ENCODE measurements around the gene MED27. TPM values are rescaled to one million over a fixed set of nuclear protein-coding genes. Genes with fewer than 3 reads are reported as not detected.

The MED27 gene, protein sequence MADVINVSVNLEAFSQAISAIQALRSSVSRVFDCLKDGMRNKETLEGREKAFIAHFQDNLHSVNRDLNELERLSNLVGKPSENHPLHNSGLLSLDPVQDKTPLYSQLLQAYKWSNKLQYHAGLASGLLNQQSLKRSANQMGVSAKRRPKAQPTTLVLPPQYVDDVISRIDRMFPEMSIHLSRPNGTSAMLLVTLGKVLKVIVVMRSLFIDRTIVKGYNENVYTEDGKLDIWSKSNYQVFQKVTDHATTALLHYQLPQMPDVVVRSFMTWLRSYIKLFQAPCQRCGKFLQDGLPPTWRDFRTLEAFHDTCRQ
- 26.4 and 33.2 TPM in 2 replicates for total RNA-seq (2011; cell fraction: chromatin; rRNA removed; ENCODE audit: low replicate concordance)
- 24.2 and 24.8 TPM in 2 replicates for total RNA-seq (2011; cell fraction: nucleolus; rRNA removed)
- 25.0 and 27.9 TPM in 2 replicates for total RNA-seq (2011; cell fraction: nucleoplasm; rRNA removed)
- total RNA-seq (2014; rRNA removed) (27.2 and 35.8 TPM in 2 replicates), total RNA-seq (2014; rRNA removed; fragmentation: Illumina TruSeq; extraction: Trizol) (24.0 and 25.2 TPM in 2 replicates), total RNA-seq (2015; rRNA removed; fragmentation: Illumina TruSeq; extraction: Trizol) (28.9 and 29.7 TPM in 2 replicates), total RNA-seq (2021) (36.1 and 38.5 TPM in 2 replicates), polyA plus RNA-seq (2011; rRNA removed) (40.8 and 47.9 TPM in 2 replicates), polyA plus RNA-seq (2014; fragmentation: Illumina TruSeq; extraction: Trizol) (43.1 and 44.5 TPM in 2 replicates), polyA plus RNA-seq (2014; fragmentation: Nextera tagmentation; extraction: Ambion mirVana) (10 to 100 TPM; 73.3 to 91.0 TPM), polyA plus RNA-seq (2014; rRNA removed) (24.4 and 28.2 TPM in 2 replicates), polyA minus RNA-seq (2011; rRNA and poly(A)+ RNA removed) (51.5 and 71.0 TPM in 2 replicates), Bru-seq, nascent RNA (percentile 70 among the genes with signal in this experiment), BruChase-seq, experiment 1, labeled RNA remaining after a 2-hour chase (percentile 70 among the genes with signal in this experiment), BruChase-seq, experiment 2, labeled RNA remaining after a 6-hour chase (percentile 69 among the genes with signal in this experiment)
- polyA plus RNA-seq (2011; cell fraction: cytosol; rRNA removed), result 56.7 and 69.0 TPM in 2 replicates
- 21.8 and 22.7 TPM in 2 replicates for polyA plus RNA-seq (2011; cell fraction: nucleus; rRNA removed)
- polyA plus RNA-seq (2012), result 42.0 and 45.2 TPM in 2 replicates
- 19.9 and 29.0 TPM in 2 replicates for polyA minus RNA-seq (2011; cell fraction: cytosol; rRNA and poly(A)+ RNA removed)
- polyA minus RNA-seq (2011; cell fraction: nucleus; rRNA and poly(A)+ RNA removed), result 16.2 and 22.0 TPM in 2 replicates
- long read RNA-seq, experiment 1, transcript MED27-201 (8 exons, 1,431 nt), result major isoform, 73 of 93 reads
- long read RNA-seq, experiment 1, partial matches to known transcripts, result 9 of 93 reads
- long read RNA-seq, experiment 1, other reads (novel, unspliced or antisense), result 8 of 93 reads
- long read RNA-seq, experiment 2, transcript MED27-201 (8 exons, 1,431 nt), result major isoform, 38 of 51 reads
- long read RNA-seq, experiment 2, partial matches to known transcripts, result 5 of 51 reads
- long read RNA-seq, experiment 2, other reads (novel, unspliced or antisense), result 7 of 51 reads
- long read RNA-seq, experiment 3, transcript MED27-201 (8 exons, 1,431 nt), result major isoform, 7 of 10 reads
- long read RNA-seq, experiment 3, partial matches to known transcripts, result 3 of 10 reads
- long read RNA-seq, experiment 3, other reads (novel, unspliced or antisense), result 0 of 10 reads

- H3K79me2 ChIP-seq (ENCODE audit: control insufficient read depth, insufficient read depth, low read length), result peaks cover 40% of the 10 kb centered on the region
- FAIRE-seq, result peak; percentile 96
- TF ChIP-seq UBTF (IDR thresholded peaks at IDR 0.05; ENCODE audit: borderline replicate concordance in 1 of 2, low read depth in 2 of 2, low read length in 2 of 2) (no peak), DIDO1 (tag; IDR thresholded peaks at IDR 0.05; ENCODE audit: low read depth) (peak; percentile 89; the same call in 1 of the 2 replicates), BRF1 (IDR thresholded peaks at IDR 0.05; ENCODE audit: borderline replicate concordance, extremely low read depth, insufficient read length) (no peak), MYBL2 (IDR thresholded peaks at IDR 0.05; ENCODE audit: low read depth) (no peak), MYBL2 (CRISPR knock-in tag; IDR thresholded peaks at IDR 0.05; ENCODE audit: borderline replicate concordance) (no peak), ZNF740 (CRISPR knock-in tag; IDR thresholded peaks at IDR 0.05) (no peak), ZNF740 (tag; IDR thresholded peaks at IDR 0.05) (no peak), ZNF764 (CRISPR knock-in tag; IDR thresholded peaks at IDR 0.05; ENCODE audit: low read depth) (no peak), ZNF143 (CRISPR knock-in tag; IDR thresholded peaks at IDR 0.05) (peak; percentile 92)
Observed at GRCh38 chr9:132079391-132080091, at the start of gene MED27. Gene MED27 (minus strand): TSS chr9:132079867. CDS start chr9:132079844, 23 bp downstream.

More at GRCh38 chr9:132079391-132080091, at the start of gene MED27:
- intact Hi-C loops (cut with micrococcal nuclease), result no loop called here
- Histone ChIP-seq H3K9ac (ENCODE audit: insufficient read depth in 1 of 2, low read depth in 2 of 2, low read length in 2 of 2) (peak within 1 kb of the TSS; percentile 79 to 95), H3K4me3 (peak within 1 kb of the TSS; percentile 71), H2AFZ (ENCODE audit: low read depth, low read length) (peak within 1 kb of the TSS; percentile 97), H3K36me3 (ENCODE audit: control insufficient read depth, insufficient read depth, low read length) (peaks cover 36% of the 10 kb centered on the region), H3K4me1 (replicated peaks in 1 of 2; ENCODE audit: control insufficient read depth in 2 of 2, insufficient read depth in 2 of 2, low read length in 2 of 2) (peaks cover 0 to 10% of the 10 kb centered on the region in 2 experiments; a peak in 2 of 5 replicates), H3K4me2 (ENCODE audit: insufficient read depth, low read length) (peak within 1 kb of the TSS; percentile 99), H3K27ac (ENCODE audit: extremely low read depth, low read depth, low read length) (peak within 1 kb of the TSS; percentile 54), H3K9me1 (ENCODE audit: control insufficient read depth, insufficient read depth, low read length) (no peaks in the 10 kb centered on the region), H3K27me3 (ENCODE audit: control insufficient read depth in 2 of 2, insufficient read depth in 2 of 2, low read length in 2 of 2) (peaks cover 0 to 9% of the 10 kb centered on the region in 2 experiments; a peak in 1 of 5 replicates), H3K9me3 (replicated peaks; ENCODE audit: control insufficient read depth, insufficient read depth, low read depth, low read length) (no peaks in the 10 kb centered on the region), H4K20me1 (replicated peaks; ENCODE audit: control insufficient read depth, insufficient read depth, low read length) (no peaks in the 10 kb centered on the region)
- in situ Hi-C loops (cut with MboI), result no loop called here
- ATAC-seq (peak; percentile 96), DNase-seq (ENCODE audit: extremely low read depth in 1 of 4, low spot score in 3 of 4) (peak; percentile 83 to 93 (median 85))
- ChIA-PET CTCF (ENCODE audit: low intra/inter-chr PET ratio) (no interaction called here), POLR2A (interaction anchor here (0.6 to 1.1 kb wide), 3 partner anchors 9 to 25 kb away, joined by 3 to 4 read pairs (median 4); no protein-coding TSS in a partner anchor)
- WGBS (ENCODE audit: insufficient coverage, low coverage, missing lambda C conversion rate), result under 1% methylated on average over 29 of the region's 41 CpGs
- TSS peak; percentile 47 for BruUV-seq (replicated peaks)

All from K562 (cell line).